ENCODE measurements around the gene SMIM29. TPM values are rescaled to one million over a fixed set of nuclear protein-coding genes. Genes with fewer than 3 reads are reported as not detected.

The SMIM29 gene
- total and polyA plus RNA-seq, 2 donors (not counting 1 experiment from before 2014, with no cell fraction given) = 16.7 to 36.3 TPM

GRCh38 chr6:34289137-34289536 is 40.3 kb upstream of the SMIM29 start:
- Histone ChIP-seq H3K4me2 (ENCODE audit: extremely low read depth, insufficient read depth, low read length) (no peak overlapping the region), H2AFZ (ENCODE audit: low read length) (no peak overlapping the region), H3K4me1 (ENCODE audit: control insufficient read depth, extremely low read depth, insufficient read depth, low read length) (peaks cover 5% of the 10 kb centered on the region), H3K27ac (ENCODE audit: insufficient read depth, low read length) (no peak overlapping the region), H3K9ac (ENCODE audit: insufficient read depth, low read length) (no peak overlapping the region), H3K9me3 (ENCODE audit: control insufficient read depth, insufficient read depth, low read depth, low read length) (no peaks in the 10 kb centered on the region), H3K79me2 (ENCODE audit: control insufficient read depth, insufficient read depth, low read length) (no peaks in the 10 kb centered on the region), H4K20me1 (ENCODE audit: control insufficient read depth, extremely low read depth, insufficient read depth, low read length) (no peaks in the 10 kb centered on the region), H3K4me3 (replicated peaks in 1 of 4; ENCODE audit: control extremely low read depth in 1 of 4, insufficient read depth in 1 of 4, low read depth in 3 of 4, low read length in 4 of 4) (no peak overlapping the region), H3K27me3 (ENCODE audit: control insufficient read depth, insufficient read depth, low read length) (no peaks in the 10 kb centered on the region), H3K36me3 (ENCODE audit: control insufficient read depth, insufficient read depth, low read length) (peaks cover 4% of the 10 kb centered on the region)
- no peak for DNase-seq (ENCODE audit: low read depth in 2 of 2)
- TF ChIP-seq CTCF (conservative IDR thresholded peaks at IDR 0.05 in 1 of 2, IDR thresholded peaks at IDR 0.05 in 1 of 2; ENCODE audit: low read depth in 1 of 2, low read length in 2 of 2) = no peak
- no peak for TF ChIP-seq EZH2 (IDR thresholded peaks at IDR 0.05; ENCODE audit: low read length, missing control alignments)

- Histone ChIP-seq H3K79me2 (ENCODE audit: control insufficient read depth, insufficient read depth, low read length) (no peaks in the 10 kb centered on the region), H4K20me1 (ENCODE audit: control insufficient read depth, extremely low read depth, insufficient read depth, low read length) (no peaks in the 10 kb centered on the region), H3K27ac (ENCODE audit: insufficient read depth, low read length) (no peak overlapping the region), H2AFZ (ENCODE audit: low read length) (no peak overlapping the region), H3K9ac (ENCODE audit: insufficient read depth, low read length) (no peak overlapping the region), H3K4me2 (ENCODE audit: extremely low read depth, insufficient read depth, low read length) (no peak overlapping the region), H3K27me3 (ENCODE audit: control insufficient read depth, insufficient read depth, low read length) (no peaks in the 10 kb centered on the region), H3K4me3 (replicated peaks in 1 of 4; ENCODE audit: control extremely low read depth in 1 of 4, insufficient read depth in 1 of 4, low read depth in 3 of 4, low read length in 4 of 4) (no peak overlapping the region), H3K9me3 (ENCODE audit: control insufficient read depth, insufficient read depth, low read depth, low read length) (no peaks in the 10 kb centered on the region), H3K4me1 (ENCODE audit: control insufficient read depth, extremely low read depth, insufficient read depth, low read length) (peaks cover 5% of the 10 kb centered on the region), H3K36me3 (ENCODE audit: control insufficient read depth, insufficient read depth, low read length) (peaks cover 4% of the 10 kb centered on the region)
- no peak for TF ChIP-seq CTCF (conservative IDR thresholded peaks at IDR 0.05 in 1 of 2, IDR thresholded peaks at IDR 0.05 in 1 of 2; ENCODE audit: low read depth in 1 of 2, low read length in 2 of 2)
- no peak for TF ChIP-seq EZH2 (IDR thresholded peaks at IDR 0.05; ENCODE audit: low read length, missing control alignments)
- DNase-seq (ENCODE audit: low read depth in 2 of 2) = no peak
Measured at GRCh38 chr6:34288581-34288980, 39.8 kb upstream of the SMIM29 start.

- no peak for TF ChIP-seq CTCF (conservative IDR thresholded peaks at IDR 0.05 in 1 of 2, IDR thresholded peaks at IDR 0.05 in 1 of 2; ENCODE audit: low read depth in 1 of 2, low read length in 2 of 2)
- TF ChIP-seq EZH2 (IDR thresholded peaks at IDR 0.05; ENCODE audit: low read length, missing control alignments) = no peak
- Histone ChIP-seq H3K79me2 (ENCODE audit: control insufficient read depth, insufficient read depth, low read length) (no peaks in the 10 kb centered on the region), H3K9ac (ENCODE audit: insufficient read depth, low read length) (no peak overlapping the region), H3K27ac (ENCODE audit: insufficient read depth, low read length) (peak overlapping the region; percentile 4), H3K4me1 (ENCODE audit: control insufficient read depth, extremely low read depth, insufficient read depth, low read length) (peaks cover 5% of the 10 kb centered on the region), H3K27me3 (ENCODE audit: control insufficient read depth, insufficient read depth, low read length) (no peaks in the 10 kb centered on the region), H3K9me3 (ENCODE audit: control insufficient read depth, insufficient read depth, low read depth, low read length) (no peaks in the 10 kb centered on the region), H3K36me3 (ENCODE audit: control insufficient read depth, insufficient read depth, low read length) (no peaks in the 10 kb centered on the region), H4K20me1 (ENCODE audit: control insufficient read depth, extremely low read depth, insufficient read depth, low read length) (no peaks in the 10 kb centered on the region), H2AFZ (ENCODE audit: low read length) (no peak overlapping the region), H3K4me3 (replicated peaks in 1 of 4; ENCODE audit: control extremely low read depth in 1 of 4, insufficient read depth in 1 of 4, low read depth in 3 of 4, low read length in 4 of 4) (no peak overlapping the region), H3K4me2 (ENCODE audit: extremely low read depth, insufficient read depth, low read length) (no peak overlapping the region)
- DNase-seq (ENCODE audit: low read depth in 2 of 2) = no peak
Measured at GRCh38 chr6:34285448-34286164, 36.8 kb upstream of the SMIM29 start.

Data from fibroblast of lung (primary cell).